NCI-H510A treated with DMSO at 0.1 percent for 48 hours (cell line): ENCODE measurements around the gene TRPM1.
A peak's percentile ranks its signal among the peaks of the same experiment; 100 is the strongest.

ENCODE experiments used
- DNase-seq: peaks from one replicate; lab custom pipeline; 2025; lab: John Stamatoyannopoulos, UW

The TRPM1 gene

DNA sequence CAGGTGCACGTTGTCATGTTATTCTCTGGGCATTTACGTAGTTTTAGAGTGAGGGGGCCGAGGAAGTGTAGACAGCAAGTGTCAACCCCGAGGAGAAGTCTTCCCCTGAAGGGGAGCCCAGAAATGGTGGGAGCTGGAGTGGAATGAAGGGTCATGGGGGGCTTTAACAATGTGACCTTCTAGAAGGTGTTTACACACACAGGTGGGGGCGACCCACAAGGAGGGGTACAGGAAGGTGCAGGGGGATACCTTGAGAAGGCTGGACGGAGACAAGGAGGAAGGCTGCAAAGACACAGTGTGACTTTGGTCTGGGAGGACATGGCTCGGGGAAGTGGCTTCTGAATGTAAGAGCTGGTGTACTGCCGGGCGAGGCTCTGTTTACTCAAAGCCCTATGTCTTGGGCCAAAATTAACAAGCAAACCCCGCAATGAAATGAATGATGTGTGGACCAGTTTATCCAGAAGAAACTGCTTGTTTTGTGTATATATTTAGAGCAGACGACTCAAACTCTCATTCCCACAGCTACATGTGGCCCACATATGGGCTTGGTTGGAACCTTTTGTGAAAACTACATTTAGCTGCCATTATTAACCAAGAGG lies 18.7 kb downstream of the TRPM1 start:
- no peak for DNase-seq

GRCh38 chr15:31081588-31082250 lies 19.8 kb downstream of the TRPM1 start:
- DNase-seq, result no peak

- no peak for DNase-seq
These were observed 20.5 kb downstream of the TRPM1 start for GRCh38 chr15:31081056-31081455.

GRCh38 chr15:31080591-31081014 lies 20.9 kb downstream of the TRPM1 start:
- DNase-seq, result no peak

GRCh38 chr15:31079519-31079918 lies 22.0 kb downstream of the TRPM1 start:
- DNase-seq, result no peak

DNA sequence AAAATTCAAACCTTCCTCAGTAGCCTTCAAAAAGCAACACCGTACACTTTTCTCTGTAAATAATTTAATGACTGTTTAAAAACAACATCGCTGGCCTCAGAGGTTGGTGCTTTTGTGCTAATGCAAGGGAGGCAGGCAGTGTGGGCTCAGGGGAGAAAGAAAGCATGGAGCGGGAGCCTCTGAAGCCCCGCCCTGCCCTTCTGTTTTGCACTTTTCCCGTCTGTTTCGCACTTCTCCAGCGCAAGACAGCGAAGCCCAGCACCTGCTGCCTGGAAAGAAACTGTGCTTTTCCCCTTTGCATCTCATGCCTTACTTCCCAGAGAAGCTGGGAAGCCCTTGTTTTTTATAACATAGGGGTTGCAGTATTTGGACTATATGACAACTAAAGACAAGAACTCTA lies 23.1 kb downstream of the TRPM1 start:
- no peak for DNase-seq

- DNase-seq, result no peak
These were observed 23.6 kb downstream of the TRPM1 start for GRCh38 chr15:31077941-31078340.

- DNase-seq, result peak; percentile 2
These were observed 24.3 kb downstream of the TRPM1 start for GRCh38 chr15:31077181-31077580.

DNA sequence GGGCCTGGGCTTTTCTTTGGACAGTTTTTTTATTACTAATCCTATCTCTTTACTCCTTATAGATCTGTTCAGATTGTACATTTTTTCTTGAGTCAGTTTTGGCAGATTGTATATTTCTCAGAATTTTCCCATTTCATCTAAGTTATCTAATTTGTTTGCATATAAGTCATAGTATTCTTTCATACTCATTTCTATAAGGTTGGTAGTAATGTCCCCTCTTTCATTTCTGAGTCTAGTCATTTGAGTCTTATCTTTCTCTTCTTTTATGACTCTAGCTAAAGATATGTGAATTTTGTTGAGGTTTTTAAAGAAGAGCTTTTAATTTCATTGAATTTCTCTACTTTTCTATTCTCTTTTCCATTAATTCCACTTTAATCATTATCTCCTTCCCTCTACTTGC lies 27.2 kb downstream of the TRPM1 start:
- no peak for DNase-seq

GRCh38 chr15:31070867-31071266 lies 30.7 kb downstream of the TRPM1 start:
- no peak for DNase-seq

- no peak for DNase-seq
These were observed 32.0 kb downstream of the TRPM1 start for GRCh38 chr15:31069360-31070000.

DNA sequence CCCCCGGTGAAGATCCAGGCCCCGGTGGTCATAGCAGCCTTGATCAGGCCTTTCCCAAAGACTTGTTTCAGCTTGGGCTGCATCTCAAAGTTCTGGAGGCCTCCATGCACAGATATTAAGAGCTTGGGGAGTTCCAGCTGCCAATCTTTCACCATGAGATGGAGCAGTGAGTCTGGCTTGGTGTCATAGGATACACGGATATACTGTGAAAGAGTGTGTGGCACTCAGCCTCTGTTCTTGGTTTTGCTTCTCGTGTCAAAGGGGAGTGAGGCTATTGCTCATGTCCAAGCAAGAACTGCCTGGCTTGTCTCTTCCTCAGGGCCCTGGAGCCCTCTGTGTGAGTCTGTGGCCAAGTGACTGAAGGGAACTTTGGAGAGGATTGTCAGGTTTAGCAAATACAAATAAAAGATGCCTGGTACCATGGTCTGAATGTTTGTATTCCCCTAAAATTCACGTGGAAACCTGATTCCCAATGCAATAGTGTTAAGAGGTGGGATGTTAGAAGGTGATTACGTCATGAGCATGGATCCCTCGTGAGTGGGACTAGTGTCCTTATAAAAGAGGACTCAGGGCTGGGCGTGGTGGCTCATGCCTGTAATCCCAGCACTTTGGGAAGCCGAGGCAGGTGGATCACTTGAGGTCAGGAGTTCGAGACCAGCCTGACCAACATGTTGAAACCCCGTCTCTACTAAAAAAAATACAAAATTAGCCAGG lies 33.5 kb downstream of the TRPM1 start:
- DNase-seq, result no peak

DNA sequence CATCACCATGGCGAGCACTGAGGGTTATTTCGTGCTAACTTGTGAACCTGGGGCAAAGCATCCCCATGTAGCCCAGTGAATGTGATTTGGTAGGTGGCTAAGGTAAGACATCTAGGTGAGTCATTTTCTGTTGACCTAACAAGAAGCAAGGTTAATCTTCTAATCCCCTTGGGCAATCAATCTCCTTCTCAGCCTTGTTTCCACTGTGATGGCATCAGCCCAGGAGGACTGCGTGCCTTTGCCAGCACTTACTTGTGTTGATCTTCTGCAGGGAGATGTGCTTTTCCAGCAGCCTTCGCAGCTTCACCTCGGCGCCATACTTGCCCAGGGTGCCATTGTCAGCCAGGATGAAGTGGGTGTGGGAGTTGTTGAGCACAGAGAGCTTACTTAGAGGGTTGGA lies 35.7 kb downstream of the TRPM1 start:
- no peak for DNase-seq

DNA sequence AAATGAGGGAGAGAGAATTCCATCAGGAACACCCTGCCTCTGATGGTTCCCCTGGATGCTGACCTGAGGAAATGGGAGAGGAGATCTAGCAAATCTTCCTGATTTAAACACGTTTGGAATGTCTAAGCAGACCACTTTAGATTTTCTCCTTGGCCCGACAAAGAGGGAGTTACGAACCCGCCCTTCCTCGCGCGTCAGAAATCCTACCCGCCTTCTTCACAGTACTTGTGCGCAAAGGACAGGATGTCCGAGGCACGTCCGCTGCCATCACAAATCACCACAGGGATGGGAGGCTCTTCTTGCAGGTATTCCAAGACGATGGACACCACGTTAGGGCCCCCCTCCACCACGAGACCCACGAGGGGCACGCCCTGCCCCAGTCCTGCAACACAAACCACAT lies 38.6 kb downstream of the TRPM1 start:
- no peak for DNase-seq

DNA sequence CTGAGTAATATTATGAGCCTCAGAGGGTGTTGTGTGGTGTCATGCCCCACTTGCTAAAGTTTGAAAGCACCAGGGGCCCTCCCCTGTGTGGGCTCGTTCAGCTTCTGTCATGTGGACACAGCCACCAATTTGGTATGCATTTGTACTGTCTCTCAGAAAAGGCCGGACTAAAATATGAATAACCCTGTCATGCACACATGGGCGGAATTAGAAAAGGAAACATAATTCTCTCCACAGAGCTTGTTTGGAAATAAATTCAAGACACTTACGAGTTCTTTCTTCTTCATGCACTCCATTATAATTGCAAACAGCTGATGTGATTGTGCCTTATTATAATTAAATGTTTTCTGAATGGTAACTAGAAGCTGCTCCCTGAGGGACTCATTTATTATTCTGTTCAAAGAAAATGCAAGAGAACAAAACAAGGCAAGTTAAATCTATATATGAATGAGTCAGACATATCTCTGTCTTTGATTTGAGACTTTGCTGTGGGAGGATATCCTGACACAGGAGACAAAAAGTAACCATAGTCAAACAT lies 39.1 kb downstream of the TRPM1 start:
- DNase-seq, result no peak

DNA sequence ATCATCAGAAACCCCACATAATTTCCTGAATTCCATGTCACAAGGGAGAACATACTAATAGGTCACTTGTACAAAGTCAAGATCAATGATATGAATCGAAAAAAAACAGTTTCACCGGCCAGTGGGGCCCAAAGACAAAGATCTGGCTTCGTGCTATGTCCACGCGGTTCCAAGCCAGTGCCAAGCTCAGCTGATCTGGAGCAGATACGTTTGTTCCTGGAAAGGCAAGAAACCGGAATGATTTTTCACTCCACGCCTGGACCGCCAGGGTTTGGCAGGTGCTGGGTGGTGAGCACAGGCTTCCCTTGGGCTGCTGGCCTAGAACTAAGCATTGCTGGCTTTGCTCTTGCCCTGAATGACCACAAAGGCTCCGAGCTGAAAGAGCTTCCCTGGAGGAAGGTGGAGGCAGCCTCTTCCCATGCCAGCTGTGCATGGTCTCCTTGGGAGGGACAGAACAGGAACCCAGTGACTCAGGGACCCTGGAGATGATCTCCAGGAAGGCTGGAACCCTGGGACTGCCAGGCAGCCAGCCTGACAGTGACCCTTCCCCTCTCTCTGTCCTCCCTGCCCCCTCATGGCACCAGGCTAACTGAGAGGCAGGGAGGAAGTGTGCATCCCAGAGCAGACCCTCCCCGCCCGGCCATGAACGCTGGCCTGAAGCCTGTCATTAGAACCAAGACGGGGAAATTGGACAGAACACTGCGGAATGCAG lies 40.9 kb downstream of the TRPM1 start:
- DNase-seq, result no peak

- DNase-seq, result no peak
These were observed 43.1 kb downstream of the TRPM1 start for GRCh38 chr15:31058236-31058962.

- no peak for DNase-seq
These were observed 49.9 kb downstream of the TRPM1 start for GRCh38 chr15:31051496-31052080.

DNA sequence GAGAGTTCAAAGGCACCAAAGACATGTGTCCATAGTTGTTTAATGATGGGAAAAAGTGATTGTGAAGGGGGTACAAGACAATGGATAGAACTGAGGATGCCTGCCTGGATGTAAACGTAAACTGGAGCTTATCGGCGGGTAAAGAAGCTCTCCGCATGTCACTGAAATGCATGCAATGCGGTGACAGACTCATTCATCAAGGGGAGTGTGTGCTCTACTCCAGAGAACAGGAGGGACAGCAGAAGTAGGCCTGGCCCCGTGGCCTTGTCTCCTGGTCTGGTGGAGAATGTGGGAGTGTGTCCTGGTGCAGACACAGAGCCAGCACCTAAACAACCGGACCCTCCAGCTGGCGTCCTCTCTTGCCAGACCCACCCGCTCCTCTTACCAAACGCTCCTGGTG lies 50.6 kb downstream of the TRPM1 start:
- DNase-seq, result no peak

GRCh38 chr15:31049682-31050615 lies 51.6 kb downstream of the TRPM1 start:
- no peak for DNase-seq
